Ascending aorta (tissue), 2 donors: ENCODE measurements around the gene FAM117B. TPM values are rescaled to one million over a fixed set of nuclear protein-coding genes. Genes with fewer than 3 reads are reported as not detected.

ENCODE experiments used
- DNase-seq, 2 donors: peaks; one replicate each; pipeline ENCODE4 v3.0.0-alpha.2; 2019; ENCODE audit warnings: low spot score in 2 of 2
- H3K27ac ChIP-seq, 2 donors: fragments of 200-600 bp; sonication (generic); one replicate each; pipeline ENCODE4 v1.5.1; 2016 to 2017; ENCODE audit warnings: mild to moderate bottlenecking in 1 of 2
- H3K27me3 ChIP-seq: fragments of 200-600 bp; sonication (generic); one replicate; pipeline ENCODE4 v1.5.1; 2017
- H3K36me3 ChIP-seq, 2 donors: fragments of 200-600 bp; sonication (generic); one replicate each; pipeline ENCODE4 v1.5.1; 2016
- H3K4me1 ChIP-seq, 2 donors: fragments of 200-600 bp; sonication (generic); one replicate each; pipeline ENCODE4 v1.5.1; 2016 to 2017; ENCODE audit warnings: mild to moderate bottlenecking in 1 of 2
- H3K4me3 ChIP-seq, 2 donors: fragments of 200-600 bp; sonication (generic); one replicate each; pipeline ENCODE4 v1.5.1; 2016 to 2017; ENCODE audit warnings: mild to moderate bottlenecking in 1 of 2
- H3K9me3 ChIP-seq, 2 donors: fragments of 200-600 bp; sonication (generic); one replicate each; pipeline ENCODE4 v1.5.1; 2016
- intact Hi-C: fragments of 100-400 bp; cut with DNase I; formaldehyde crosslinking; loops from one replicate; pipeline ENCODE4 v1.15.1; 2023
- total RNA-seq: library from RNA; depleted of rRNA; stranded (reverse); fragments of >200 nt; gene quantifications from one replicate; pipeline ENCODE4 v1.1.0, GENCODE V29; 2016
- TF ChIP-seq, protein P1 (sequence below), 3 experiments: fragments of 200-600 bp in 2 of 3; fragments of 450-650 bp in 1 of 3; sonication (generic) in 2 of 3; IDR thresholded peaks; one replicate each; pipeline ENCODE4 v1.5.1; 2016 to 2019; ENCODE audit warnings: antibody characterized with exemption in 3 of 3, mild to moderate bottlenecking in 1 of 3, moderate library complexity in 1 of 3

The FAM117B gene
- total RNA-seq, 1 donor from 2014 or later = 30.1 TPM

DNA sequence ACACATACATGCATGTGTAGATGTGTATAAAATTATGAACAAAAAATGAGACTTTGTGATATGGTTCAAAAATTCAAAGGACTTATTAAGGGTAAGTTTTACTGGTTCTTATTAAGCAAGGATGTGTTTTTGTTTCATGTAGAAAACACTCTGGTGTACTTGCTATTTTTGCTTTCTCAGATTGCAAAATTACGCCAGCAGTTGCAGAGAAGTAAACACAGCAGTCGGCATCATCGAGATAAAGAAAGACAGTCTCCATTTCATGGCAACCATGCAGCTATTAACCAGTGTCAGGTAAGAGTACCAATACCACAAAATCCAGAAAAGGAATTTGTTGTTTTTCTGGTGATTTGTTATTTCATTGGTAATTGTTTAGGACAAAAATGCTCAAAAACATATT, 91.3 kb downstream of the FAM117B start:
- Histone ChIP-seq H3K9me3 (no peaks in the 10 kb centered on the region), H3K4me3 (no peak overlapping the region), H3K27me3 (no peaks in the 10 kb centered on the region), H3K4me1 (no peaks in the 10 kb centered on the region), H3K27ac (no peak overlapping the region), H3K36me3 (no peaks in the 10 kb centered on the region)
- no peak for DNase-seq
- TF ChIP-seq, protein P1, sequence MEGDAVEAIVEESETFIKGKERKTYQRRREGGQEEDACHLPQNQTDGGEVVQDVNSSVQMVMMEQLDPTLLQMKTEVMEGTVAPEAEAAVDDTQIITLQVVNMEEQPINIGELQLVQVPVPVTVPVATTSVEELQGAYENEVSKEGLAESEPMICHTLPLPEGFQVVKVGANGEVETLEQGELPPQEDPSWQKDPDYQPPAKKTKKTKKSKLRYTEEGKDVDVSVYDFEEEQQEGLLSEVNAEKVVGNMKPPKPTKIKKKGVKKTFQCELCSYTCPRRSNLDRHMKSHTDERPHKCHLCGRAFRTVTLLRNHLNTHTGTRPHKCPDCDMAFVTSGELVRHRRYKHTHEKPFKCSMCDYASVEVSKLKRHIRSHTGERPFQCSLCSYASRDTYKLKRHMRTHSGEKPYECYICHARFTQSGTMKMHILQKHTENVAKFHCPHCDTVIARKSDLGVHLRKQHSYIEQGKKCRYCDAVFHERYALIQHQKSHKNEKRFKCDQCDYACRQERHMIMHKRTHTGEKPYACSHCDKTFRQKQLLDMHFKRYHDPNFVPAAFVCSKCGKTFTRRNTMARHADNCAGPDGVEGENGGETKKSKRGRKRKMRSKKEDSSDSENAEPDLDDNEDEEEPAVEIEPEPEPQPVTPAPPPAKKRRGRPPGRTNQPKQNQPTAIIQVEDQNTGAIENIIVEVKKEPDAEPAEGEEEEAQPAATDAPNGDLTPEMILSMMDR (IDR thresholded peaks at IDR 0.05) = no peak
- intact Hi-C loops = no loop called here

DNA sequence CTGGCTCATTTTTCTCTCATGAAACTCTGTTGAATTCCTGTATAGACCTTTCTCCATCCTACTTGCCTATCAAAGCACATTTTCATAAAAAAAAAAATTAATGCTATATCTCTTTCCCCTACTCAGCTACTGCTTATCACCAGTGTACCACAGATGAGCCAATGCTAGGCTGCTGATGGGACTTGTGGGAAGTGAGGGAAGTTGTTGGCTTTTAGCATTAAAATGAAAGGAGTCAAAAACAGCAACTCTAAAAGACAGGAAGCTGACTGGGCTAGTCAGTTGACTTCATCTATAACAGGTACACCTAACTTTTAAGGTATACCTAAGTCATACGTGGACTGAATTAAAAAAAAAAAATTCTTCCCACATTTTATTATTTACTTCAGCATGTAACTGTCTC, 102.1 kb downstream of the FAM117B start:
- Histone ChIP-seq H3K36me3 (peaks cover 4 to 7% of the 10 kb centered on the region in 2 donors), H3K27me3 (no peaks in the 10 kb centered on the region), H3K4me1 (no peaks in the 10 kb centered on the region), H3K4me3 (no peak overlapping the region), H3K9me3 (no peaks in the 10 kb centered on the region), H3K27ac (no peak overlapping the region)
- no peak for DNase-seq
- TF ChIP-seq, protein P1 (IDR thresholded peaks at IDR 0.05) = no peak
- intact Hi-C loops = no loop called here

DNA sequence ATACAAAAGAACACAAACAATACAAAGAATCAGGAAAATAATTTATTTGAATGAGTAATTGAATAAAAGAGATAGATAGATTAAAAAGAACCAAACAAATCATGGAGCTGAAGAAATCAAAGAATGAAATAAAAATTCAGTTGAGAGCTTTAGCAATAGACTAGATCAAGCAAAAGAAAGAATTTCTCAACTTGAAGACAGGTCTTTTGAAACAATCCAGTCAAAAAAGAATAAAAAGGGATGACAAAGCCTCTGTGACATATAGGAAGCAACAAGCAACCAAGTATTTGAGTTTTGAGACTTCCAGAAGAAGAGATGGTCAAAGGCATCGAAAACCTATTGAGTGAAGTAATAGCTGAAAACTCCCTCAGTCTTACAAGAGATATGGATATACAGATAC, 108.8 kb downstream of the FAM117B start:
- Histone ChIP-seq H3K36me3 (peaks cover 0 to 5% of the 10 kb centered on the region in 2 donors), H3K4me3 (no peak overlapping the region), H3K27ac (no peak overlapping the region), H3K9me3 (peaks cover 0 to 15% of the 10 kb centered on the region in 2 donors), H3K27me3 (no peaks in the 10 kb centered on the region), H3K4me1 (no peaks in the 10 kb centered on the region)
- intact Hi-C loops = no loop called here
- no peak for DNase-seq
- TF ChIP-seq, protein P1 (IDR thresholded peaks at IDR 0.05) = no peak

DNA sequence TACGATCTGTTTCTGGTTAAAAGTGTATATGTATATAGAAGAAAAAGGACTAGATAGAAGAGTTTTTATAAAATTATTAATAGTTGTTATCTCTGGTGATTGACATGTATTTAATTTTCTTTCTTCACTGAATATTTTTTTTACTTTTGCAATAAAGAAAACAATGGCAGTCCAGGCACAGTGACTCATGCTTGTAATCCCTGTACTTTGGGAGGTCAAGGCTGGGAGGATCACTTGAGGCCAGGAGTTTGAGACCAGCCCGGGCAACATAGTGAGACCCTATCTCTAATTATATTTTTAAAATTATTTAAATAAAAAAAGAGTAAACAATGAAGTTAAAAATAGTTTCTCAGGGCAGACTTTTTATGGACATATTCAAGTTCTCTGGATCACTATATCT, 114.7 kb downstream of the FAM117B start:
- Histone ChIP-seq H3K9me3 (peaks cover 0 to under 1% of the 10 kb centered on the region in 2 donors), H3K4me3 (no peak overlapping the region), H3K27ac (no peak overlapping the region), H3K4me1 (no peaks in the 10 kb centered on the region), H3K36me3 (no peaks in the 10 kb centered on the region), H3K27me3 (no peaks in the 10 kb centered on the region)
- TF ChIP-seq, protein P1 (IDR thresholded peaks at IDR 0.05) = no peak
- DNase-seq = no peak
- intact Hi-C loops = no loop called here

DNA sequence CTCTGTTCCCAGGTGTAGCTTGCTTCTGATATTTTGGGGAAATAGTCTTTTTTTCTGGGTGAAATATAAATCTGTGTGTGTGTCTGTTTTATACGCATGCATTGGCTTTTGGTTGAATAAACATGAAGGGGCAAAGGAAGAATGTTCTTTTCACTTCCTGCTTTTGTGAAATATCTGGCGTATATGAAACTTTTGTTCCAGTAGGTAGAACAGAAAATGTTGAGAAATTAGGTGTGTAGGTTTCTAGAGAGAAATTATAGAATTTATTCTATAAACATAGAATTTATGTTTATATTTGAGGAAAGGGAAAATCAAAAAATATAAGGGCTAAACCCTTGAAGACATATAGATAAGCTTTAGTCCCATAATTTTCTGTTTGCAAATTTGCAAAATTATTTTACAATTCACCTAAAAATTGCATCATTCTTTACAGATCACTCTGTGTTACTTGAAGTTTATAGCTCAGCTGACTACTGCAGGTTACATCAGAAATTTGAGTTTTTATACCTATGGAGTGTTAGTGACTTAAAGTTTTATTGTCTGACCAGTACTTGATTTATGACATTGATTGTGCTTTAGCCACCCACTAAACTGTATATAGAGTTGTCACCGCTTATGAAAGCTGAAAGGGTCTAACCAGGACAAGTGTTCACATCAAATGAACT, 116.1 kb downstream of the FAM117B start:
- H3K4me1 ChIP-seq = no peaks in the 10 kb centered on the region
- H3K27me3 ChIP-seq = no peaks in the 10 kb centered on the region
- H3K27ac ChIP-seq = no peak overlapping the region
- no peak for DNase-seq
- TF ChIP-seq, protein P1 (IDR thresholded peaks at IDR 0.05) = no peak
- H3K4me3 ChIP-seq = no peak overlapping the region
- intact Hi-C loops = no loop called here
- H3K9me3 ChIP-seq = no peaks in the 10 kb centered on the region
- H3K36me3 ChIP-seq = no peaks in the 10 kb centered on the region

DNA sequence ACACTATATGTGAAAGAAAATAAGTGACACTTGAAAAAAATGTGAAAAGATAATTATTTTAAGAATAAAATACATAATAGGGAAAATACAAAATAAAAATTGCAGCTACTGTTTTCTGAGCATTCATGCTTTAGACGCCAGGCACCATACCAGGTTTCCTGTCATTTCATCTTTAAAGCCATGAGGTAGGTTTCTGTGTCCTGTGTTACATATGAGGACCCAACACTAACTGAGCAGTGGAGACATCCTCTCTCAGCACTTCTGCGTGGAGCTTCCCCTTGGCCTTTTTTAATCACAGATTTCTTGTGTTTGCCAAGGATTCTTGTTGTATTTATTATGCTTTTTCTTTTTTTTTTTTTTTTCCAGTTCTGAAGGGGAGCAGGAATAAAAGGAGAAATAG, 117.3 kb downstream of the FAM117B start:
- TF ChIP-seq, protein P1 (IDR thresholded peaks at IDR 0.05) = no peak
- no peak overlapping the region for H3K4me3 ChIP-seq
- no peak for DNase-seq
- intact Hi-C loops = no loop called here
- H3K9me3 ChIP-seq = no peaks in the 10 kb centered on the region
- H3K27me3 ChIP-seq = no peaks in the 10 kb centered on the region
- H3K4me1 ChIP-seq = no peaks in the 10 kb centered on the region
- H3K27ac ChIP-seq = no peak overlapping the region
- H3K36me3 ChIP-seq = peaks cover 0 to 6% of the 10 kb centered on the region in 2 donors
